Vagina (tissue), 2 donors: ENCODE data around the gene TJP3. TPM values are rescaled to one million over a fixed set of nuclear protein-coding genes. Genes with fewer than 3 reads are reported as not detected.
A peak's percentile ranks its signal among the peaks of the same experiment; 100 is the strongest.
"Not testable (repeated sequence)": the region's sequence is repeated elsewhere in the genome, so short reads cannot be mapped to it uniquely, and the experiment has no call there.

ENCODE experiments used
- DNase-seq, 2 donors: peaks; one replicate each; pipeline ENCODE4 v3.0.0-alpha.2; 2017; ENCODE audit errors: extremely low spot score in 2 of 2
- H3K27ac ChIP-seq: fragments of 200-600 bp; sonication (generic); one replicate; pipeline ENCODE4 v1.5.1; 2019
- H3K27me3 ChIP-seq: fragments of 200-600 bp; sonication (generic); one replicate; pipeline ENCODE4 v1.5.1; 2019
- H3K36me3 ChIP-seq, 2 donors: fragments of 200-600 bp; sonication (generic); one replicate each; pipeline ENCODE4 v1.5.1; 2017 to 2019
- H3K4me1 ChIP-seq: fragments of 200-600 bp; sonication (generic); one replicate; pipeline ENCODE4 v1.5.1; 2019
- H3K4me3 ChIP-seq, 2 donors: fragments of 200-600 bp; sonication (generic); 1 replicate in 1 of 2; 2 replicates in 1 of 2; pipeline ENCODE4 v1.5.1; 2016 to 2019
- H3K9me3 ChIP-seq: fragments of 200-600 bp; sonication (generic); one replicate; pipeline ENCODE4 v1.5.1; 2019
- POLR2A ChIP-seq, 2 donors: fragments of 450-650 bp; IDR thresholded peaks; one replicate each; pipeline ENCODE4 v1.6.1; 2017; ENCODE audit warnings: antibody characterized with exemption in 2 of 2, mild to moderate bottlenecking in 2 of 2, moderate library complexity in 2 of 2
- POLR2AphosphoS5 ChIP-seq, 2 donors: sonication (generic); formaldehyde crosslinking; IDR thresholded peaks; one replicate each; pipeline ENCODE4 v1.9.0; 2017; ENCODE audit warnings: antibody characterized with exemption in 2 of 2, mild to moderate bottlenecking in 2 of 2, low read depth in 1 of 2; ENCODE audit not compliant: insufficient read depth in 1 of 2
- intact Hi-C: fragments of 100-400 bp; cut with DNase I; formaldehyde crosslinking; loops from one replicate; pipeline ENCODE4 v1.15.1; 2023
- total RNA-seq: library from RNA; depleted of rRNA; stranded (reverse); fragments of >200 nt; gene quantifications from one replicate; pipeline ENCODE4 v1.2.3, GENCODE V29; 2016
- TF ChIP-seq, protein P1 (sequence below), 3 experiments: fragments of 450-650 bp in 2 of 3; fragments of 200-600 bp in 1 of 3; sonication (generic) in 1 of 3; IDR thresholded peaks; one replicate each; pipeline ENCODE4 v1.5.1; 2017 to 2019; ENCODE audit warnings: antibody characterized with exemption in 3 of 3, mild to moderate bottlenecking in 2 of 3, moderate library complexity in 2 of 3

Gene TJP3
- total RNA-seq, 1 donor from 2014 or later: 17.7 TPM

DNA sequence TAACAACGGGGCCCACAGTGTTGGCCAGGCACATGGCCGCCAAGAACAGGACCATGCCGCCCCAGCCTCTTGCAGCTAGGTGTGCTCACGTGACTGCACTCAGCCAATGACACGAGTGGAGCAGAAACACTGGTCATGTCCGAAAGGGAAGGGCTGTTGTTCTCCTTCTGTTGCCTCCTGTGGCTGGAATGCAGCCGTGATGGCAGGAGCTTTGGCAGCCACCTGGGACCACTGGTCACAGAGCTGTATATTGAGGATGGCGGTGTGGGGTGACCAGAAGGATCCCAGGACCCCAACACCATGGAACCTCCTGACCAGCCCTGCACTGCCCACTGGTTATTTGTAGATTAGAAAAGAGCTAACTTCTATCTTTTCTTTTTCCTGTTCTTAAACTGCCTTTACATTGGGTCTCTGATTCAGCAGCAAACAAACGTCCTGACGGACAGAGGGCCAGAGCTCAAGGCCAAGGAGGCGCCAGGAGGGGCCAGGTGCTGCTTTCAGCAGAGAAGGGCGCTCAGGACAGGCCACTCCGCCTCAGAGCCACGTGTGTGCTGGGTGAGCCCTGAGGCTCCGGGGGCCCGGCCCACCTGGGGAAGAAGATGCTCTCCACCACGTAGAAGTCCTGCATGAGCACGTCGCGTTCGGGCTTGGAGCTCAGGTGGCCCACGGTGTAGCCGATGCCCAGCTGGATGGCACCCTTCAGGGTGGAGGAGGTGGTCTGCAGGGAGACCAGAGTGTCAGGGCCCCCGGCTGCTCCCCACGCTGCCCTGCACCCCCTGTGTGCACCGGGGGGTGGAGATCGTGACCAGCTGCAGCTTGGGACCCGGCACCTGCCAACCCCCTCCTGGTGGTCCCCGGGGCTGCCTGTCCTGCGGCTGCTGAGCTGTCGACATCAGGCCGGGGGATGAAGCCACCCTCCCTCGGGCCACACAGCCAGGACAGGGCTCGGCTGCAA lies 46.6 kb upstream of the TJP3 start:
- H3K27ac ChIP-seq: no peak overlapping the region
- peaks cover 0 to 55% of the 10 kb centered on the region in 2 donors for H3K36me3 ChIP-seq
- intact Hi-C loops: no loop called here

DNA sequence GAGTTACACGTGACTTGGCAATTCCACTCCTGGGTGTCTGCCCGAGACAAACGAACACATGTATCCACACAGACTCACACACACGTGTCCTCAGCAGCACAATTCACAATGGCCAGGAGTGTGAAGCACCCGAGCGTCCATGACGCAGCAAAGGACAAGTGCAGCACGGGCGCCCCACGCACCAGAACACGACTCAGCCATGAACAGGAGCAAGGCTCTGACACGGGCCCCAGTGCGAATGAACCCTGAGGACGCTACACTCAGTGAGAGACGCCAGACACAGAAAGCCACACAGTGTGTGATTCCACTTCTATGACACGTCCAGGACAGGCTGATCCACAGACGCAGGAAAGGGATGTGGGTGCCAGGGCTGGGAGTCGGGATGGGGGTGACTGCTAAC lies 44.3 kb upstream of the TJP3 start:
- H3K27me3 ChIP-seq: no peaks in the 10 kb centered on the region
- H3K4me3 ChIP-seq: no peak overlapping the region
- H3K9me3 ChIP-seq: no peaks in the 10 kb centered on the region
- TF ChIP-seq, protein P1, sequence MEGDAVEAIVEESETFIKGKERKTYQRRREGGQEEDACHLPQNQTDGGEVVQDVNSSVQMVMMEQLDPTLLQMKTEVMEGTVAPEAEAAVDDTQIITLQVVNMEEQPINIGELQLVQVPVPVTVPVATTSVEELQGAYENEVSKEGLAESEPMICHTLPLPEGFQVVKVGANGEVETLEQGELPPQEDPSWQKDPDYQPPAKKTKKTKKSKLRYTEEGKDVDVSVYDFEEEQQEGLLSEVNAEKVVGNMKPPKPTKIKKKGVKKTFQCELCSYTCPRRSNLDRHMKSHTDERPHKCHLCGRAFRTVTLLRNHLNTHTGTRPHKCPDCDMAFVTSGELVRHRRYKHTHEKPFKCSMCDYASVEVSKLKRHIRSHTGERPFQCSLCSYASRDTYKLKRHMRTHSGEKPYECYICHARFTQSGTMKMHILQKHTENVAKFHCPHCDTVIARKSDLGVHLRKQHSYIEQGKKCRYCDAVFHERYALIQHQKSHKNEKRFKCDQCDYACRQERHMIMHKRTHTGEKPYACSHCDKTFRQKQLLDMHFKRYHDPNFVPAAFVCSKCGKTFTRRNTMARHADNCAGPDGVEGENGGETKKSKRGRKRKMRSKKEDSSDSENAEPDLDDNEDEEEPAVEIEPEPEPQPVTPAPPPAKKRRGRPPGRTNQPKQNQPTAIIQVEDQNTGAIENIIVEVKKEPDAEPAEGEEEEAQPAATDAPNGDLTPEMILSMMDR (IDR thresholded peaks at IDR 0.05): no peak
- no peak for TF ChIP-seq POLR2AphosphoS5 (IDR thresholded peaks at IDR 0.05; ENCODE audit: insufficient read depth in 1 of 2, low read depth in 1 of 2)
- TF ChIP-seq POLR2A (IDR thresholded peaks at IDR 0.05): no peak
- intact Hi-C loops: no loop called here
- H3K4me1 ChIP-seq: peaks cover 29% of the 10 kb centered on the region
- no peak for DNase-seq
- H3K36me3 ChIP-seq: peaks cover 0 to 34% of the 10 kb centered on the region in 2 donors
- H3K27ac ChIP-seq: no peak overlapping the region

More for the DNA sequence above, 46.6 kb upstream of the TJP3 start:
- H3K27me3 ChIP-seq: no peaks in the 10 kb centered on the region
- peaks cover 12% of the 10 kb centered on the region for H3K4me1 ChIP-seq
- TF ChIP-seq POLR2A (IDR thresholded peaks at IDR 0.05) (no peak), POLR2AphosphoS5 (IDR thresholded peaks at IDR 0.05; ENCODE audit: insufficient read depth in 1 of 2, low read depth in 1 of 2) (no peak)
- TF ChIP-seq, protein P1 (IDR thresholded peaks at IDR 0.05): no peak
- no peaks in the 10 kb centered on the region for H3K9me3 ChIP-seq
- H3K4me3 ChIP-seq: no peak overlapping the region
- DNase-seq: no peak

DNA sequence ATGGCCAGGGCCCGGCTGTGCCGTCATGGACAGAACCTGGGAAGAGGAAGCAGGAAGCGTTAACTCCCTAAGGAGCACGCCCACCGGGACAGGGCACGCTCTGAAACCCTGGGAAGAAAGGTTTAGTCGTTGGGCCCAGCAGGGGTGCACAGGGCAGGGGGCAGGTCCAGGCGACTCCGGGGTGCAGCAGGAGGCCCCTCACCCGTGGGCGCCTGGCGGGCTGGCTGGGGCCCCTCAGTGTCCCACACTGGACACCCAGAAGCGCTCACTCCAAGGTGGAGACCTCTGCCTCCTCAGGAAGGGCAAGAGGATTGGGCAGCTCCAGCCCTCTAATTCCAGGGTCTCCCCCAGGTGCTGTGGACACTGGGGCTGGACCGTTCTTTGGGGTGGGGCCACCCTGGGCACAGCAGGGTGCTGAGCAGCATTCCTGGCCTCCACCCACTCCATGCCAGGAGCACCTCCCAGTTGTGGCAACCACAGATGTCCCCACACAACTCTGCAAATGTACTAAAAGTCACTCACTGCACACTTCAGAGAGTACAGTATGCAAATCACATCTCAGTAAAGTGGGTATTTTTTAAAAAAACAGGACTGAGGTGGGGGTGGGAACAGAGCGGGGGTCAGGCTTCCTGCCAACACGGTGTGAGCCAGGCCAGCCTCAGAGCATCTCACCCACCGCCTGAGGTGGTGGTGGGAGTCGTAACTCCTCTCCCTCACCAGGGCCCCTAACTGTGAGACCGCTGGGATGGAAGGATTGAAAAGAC lies 43.1 kb upstream of the TJP3 start:
- TF ChIP-seq POLR2A (IDR thresholded peaks at IDR 0.05): no peak
- TF ChIP-seq, protein P1 (IDR thresholded peaks at IDR 0.05): no peak
- TF ChIP-seq POLR2AphosphoS5 (IDR thresholded peaks at IDR 0.05; ENCODE audit: insufficient read depth in 1 of 2, low read depth in 1 of 2): no peak
- Histone ChIP-seq H3K4me3 (no peak overlapping the region), H3K4me1 (peaks cover 42% of the 10 kb centered on the region), H3K36me3 (peaks cover 0 to 28% of the 10 kb centered on the region in 2 donors), H3K27ac (no peak overlapping the region), H3K9me3 (no peaks in the 10 kb centered on the region), H3K27me3 (no peaks in the 10 kb centered on the region)
- intact Hi-C loops: no loop called here
- DNase-seq: no peak

DNA sequence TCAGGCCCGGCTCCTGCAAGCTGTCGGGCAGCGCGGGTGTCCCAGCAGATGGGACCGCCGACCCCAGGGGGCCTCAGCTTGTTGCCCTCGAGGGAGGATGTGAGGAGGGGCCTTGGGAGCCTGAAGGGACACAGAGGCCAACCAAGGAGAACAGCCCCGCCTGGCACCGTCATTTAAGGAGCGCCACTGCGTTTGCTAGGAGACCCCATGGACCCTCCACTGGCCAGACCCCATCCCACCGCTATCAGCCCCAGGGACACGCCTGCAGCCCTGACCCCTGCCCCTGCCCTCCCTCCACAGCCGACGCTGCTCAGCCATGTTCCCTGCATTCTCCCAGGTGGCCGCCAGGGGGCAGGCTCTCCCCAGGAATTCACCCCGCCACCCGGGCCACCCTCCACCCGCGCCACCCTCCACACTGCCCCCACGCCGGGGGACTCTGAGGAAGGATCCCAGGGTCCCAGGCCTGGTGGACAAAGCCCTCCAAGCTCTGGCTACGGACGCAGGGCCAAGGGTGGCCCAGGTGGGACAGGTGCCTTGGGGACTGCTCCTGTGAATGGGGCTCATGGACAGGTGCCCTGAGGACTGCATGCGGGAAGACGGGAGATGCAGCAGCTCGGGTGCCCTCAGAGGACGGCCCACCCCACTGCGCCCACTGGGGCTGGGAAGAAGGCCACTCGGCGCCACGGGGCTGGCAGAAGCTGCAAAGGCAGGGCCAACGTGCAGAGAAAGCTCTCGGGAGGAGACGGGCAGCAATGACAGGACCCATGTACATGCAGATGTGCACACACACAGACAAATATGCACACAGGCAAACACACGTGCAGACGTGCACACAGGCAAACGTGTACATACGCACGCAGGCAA lies 42.3 kb upstream of the TJP3 start:
- intact Hi-C loops: no loop called here
- peak in 1 of 2 donors; percentile 60 for TF ChIP-seq POLR2AphosphoS5 (IDR thresholded peaks at IDR 0.05; ENCODE audit: insufficient read depth in 1 of 2, low read depth in 1 of 2)
- TF ChIP-seq, protein P1 (IDR thresholded peaks at IDR 0.05): peak; percentile 93 to 97 (median 93)
- no peak for TF ChIP-seq POLR2A (IDR thresholded peaks at IDR 0.05)
- Histone ChIP-seq H3K4me1 (peaks cover 50% of the 10 kb centered on the region), H3K27ac (peak overlapping the region; percentile 49), H3K36me3 (peaks cover 0 to 26% of the 10 kb centered on the region in 2 donors), H3K9me3 (no peaks in the 10 kb centered on the region), H3K27me3 (no peaks in the 10 kb centered on the region), H3K4me3 (no peak overlapping the region)
- no peak for DNase-seq

DNA sequence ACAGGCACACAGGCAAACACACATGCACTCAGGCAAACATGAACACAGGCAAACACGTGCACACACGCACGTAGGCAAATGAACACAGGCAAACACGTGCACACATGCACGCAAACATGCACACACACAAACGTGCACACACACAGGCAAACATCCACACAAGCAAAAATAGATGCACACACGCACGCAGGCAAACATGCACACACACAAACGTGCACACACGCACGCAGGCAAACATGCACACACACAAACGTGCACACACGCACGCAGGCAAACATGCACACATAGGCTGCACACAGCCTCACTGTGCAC lies 41.7 kb upstream of the TJP3 start:
- H3K27me3 ChIP-seq, H3K9me3 ChIP-seq, DNase-seq, intact Hi-C loops, H3K4me3 ChIP-seq: not testable (repeated sequence)
- H3K36me3 ChIP-seq: peaks cover 0 to 22% of the 10 kb centered on the region in 2 donors
- peak overlapping the region; percentile 49 for H3K27ac ChIP-seq
- peaks cover 56% of the 10 kb centered on the region for H3K4me1 ChIP-seq
